Embryonic facial prominence (tissue), 1 donor: Measurements from ENCODE around the gene AHDC1.
"Not testable (repeated sequence)": the region's sequence is repeated elsewhere in the genome, so short reads cannot be mapped to it uniquely, and the experiment has no call there.

Source experiments
- DNase-seq: peaks from one replicate; pipeline ENCODE4 v3.0.0-alpha.2; 2016; ENCODE audit errors: extremely low spot score

Gene AHDC1

DNA sequence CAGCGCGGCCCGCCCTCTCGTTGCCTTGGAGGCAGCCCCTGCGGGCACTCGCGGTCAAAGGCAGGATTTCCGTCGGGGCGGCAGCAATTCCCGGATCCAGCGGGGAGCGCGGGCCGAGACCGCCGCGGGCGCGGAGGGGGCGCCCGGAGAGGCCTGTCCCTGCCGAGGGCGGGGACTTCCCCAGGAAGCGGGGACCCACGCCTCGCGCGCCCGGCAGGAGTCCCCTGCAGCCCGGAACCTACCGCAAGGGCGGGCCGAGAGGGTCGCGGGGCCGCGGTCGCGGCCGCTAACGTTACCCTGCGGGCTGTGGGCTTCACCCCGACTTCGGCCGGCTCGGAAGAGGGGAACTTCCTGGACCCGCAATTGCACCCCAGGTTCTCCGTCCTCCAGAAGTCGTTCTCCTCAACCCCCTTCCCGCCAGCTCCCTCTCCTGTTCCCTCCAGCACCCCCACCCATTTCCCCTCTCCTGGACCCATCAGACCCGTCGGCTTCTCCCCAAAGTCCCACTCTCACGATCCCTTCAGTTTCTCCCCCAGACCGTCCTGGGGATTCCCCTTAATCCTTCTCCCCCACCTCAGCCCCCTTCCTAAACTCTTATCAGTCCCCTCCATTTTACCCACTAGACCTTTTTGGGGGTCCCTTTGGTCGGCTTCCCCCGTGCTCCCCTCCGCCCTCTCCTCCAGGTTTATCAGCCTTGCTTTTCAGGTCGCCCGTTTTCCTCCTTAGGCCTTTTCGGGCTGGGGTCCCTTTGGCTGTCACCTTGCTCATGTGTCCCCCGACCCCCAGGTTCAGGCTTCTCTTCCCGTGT is 30.4 kb upstream of the AHDC1 start:
- DNase-seq = no peak

DNA sequence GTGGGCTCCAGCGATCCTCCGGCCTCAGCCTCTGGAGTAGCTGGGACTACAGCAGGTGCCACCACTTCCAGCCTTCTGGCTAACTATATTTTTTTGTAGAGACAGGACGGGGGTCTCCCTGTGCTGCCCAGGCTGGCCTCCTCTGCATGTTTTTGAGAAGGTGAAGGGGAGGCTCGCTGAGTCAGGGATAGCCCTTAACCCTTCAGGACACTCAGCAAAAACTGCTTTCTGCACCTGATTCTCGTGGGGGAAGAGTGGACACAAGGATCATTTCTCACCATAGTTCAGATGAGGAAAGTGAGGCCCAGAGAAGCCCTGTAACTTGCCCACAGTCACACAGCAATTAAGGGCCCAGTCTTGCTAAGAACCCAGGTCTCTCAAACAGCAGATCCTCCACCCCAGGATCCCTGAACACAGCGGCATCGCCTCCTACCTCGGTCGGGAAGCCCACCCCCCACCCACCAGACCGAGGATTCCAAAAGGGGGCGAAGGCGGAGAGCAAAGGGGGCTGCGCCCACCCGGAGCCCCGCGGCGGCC is 29.8 kb upstream of the AHDC1 start:
- DNase-seq = no peak

DNA sequence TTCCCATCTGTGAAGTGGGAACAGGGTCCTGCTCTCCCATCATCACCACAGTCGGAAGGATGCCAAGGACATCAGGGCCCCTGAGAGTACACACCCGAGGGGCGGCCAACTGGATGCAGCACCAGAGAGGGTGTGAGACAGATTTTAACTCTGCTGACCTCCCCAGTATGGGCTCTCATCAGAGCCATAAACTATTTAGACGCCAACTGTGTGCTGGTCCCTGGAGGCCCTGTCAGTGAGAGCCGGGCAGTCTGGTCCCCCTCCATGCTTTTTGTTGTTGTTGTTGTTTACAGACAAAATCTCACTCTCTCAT is 29.3 kb upstream of the AHDC1 start:
- no peak for DNase-seq

DNA sequence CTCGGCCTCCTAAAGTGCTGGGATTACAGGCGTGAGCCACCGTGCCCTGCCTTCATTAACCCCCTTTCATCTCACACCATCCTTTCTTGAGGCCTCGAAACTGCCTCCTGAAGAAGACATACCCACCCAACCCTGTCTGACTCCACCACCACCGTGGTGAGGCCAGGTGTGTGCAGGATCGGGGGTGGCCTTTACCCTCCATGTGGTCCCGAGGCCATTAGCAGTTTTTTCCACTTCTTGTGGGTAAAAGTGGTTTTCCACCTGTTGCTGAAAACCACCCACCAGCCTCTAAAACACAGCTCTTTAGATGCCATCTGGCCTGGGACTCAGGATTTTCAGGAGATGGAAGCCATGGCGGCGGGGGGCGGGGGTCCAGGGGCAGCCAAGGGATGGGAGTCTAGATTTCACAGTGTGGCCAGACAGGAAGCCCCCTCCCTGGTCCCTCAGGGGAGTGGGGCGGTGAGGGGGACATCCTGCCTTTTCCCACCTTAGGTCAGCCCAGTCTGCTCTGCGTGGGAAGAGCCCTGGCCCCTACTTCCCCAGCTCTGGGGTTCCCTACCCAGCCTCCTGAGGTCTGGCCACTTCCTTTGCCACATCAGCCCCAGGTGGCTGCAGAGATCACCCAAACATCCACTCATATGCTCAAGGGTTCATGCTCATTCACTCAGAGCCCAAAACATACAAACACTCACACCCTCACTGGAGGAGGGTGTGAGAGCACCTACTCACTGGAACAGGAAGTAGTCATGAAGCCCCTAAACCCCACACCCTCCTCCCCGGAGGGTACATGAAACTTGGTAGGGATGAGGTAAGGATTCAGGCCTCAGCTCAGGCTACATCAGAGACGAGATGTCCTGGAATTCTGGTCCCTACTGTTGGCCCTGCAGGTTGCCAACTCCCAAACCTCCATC is 28.7 kb upstream of the AHDC1 start:
- DNase-seq = no peak

DNA sequence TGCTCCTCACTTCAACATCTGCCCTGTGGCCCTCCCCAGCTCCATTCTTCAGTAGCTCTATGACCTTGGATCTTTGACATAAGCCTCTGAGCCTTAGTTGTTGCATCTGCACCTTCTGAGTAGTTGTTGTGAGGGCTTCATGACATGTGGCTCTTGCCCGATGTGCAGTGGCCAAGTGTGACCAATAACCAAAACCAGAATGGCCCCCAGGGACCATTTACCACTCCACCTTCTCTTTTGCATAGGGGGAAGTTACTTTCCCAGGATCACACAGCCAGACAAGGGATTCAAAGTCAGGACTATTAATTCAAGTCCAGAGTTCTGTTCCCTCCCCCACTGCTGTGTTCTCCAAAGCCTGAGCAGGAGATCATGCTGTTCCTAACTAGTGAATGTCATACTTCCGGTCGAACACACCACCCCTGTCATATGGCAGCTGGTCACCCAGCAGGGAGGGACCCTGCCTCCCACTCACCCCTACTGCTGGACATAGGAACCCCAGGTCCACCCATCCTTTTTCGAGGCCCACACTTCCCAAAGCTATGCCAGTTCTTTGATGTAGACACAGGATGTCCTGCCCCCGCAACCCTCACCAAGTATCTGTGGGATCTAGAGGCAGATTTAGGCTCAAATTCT is 27.0 kb upstream of the AHDC1 start:
- DNase-seq = no peak

DNA sequence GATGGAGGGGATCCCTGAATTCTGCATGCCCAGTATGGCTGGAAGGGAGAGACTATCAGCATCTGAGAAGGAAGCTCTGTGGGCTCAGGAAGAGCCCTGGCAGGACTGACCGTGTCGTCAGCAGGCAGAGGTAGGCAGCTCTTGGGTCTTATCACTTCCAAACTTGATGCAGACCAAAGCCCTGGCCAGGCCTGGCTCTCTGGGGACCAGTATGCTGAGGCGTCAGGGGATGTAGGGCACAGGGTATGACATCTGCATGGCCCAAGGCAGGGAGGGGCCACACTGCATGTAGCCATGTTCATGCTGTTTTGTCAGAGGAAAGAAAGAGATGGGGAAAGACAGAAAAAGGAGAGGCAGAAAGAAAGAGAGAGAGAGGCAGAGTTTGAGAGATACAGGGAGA is 24.8 kb upstream of the AHDC1 start:
- no peak for DNase-seq

DNA sequence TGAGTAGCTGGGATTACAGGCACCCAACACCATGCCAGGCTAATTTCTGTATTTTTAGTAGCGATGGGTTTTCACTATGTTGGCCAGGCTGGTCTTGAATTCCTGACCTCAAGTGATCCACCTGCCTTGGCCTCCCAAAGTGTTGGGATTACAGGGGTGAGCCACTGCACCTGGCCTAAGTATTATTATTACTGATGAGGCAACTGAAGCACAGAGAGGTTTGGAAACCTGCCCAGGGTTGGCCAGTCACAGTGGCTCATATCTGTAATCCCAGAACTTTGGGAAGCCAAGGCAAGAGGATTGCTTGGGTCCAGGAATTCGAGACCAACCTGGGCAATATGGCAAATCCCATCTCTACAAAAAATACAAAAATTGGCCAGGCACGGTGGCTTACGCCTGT is 23.8 kb upstream of the AHDC1 start:
- DNase-seq = not testable (repeated sequence)

DNA sequence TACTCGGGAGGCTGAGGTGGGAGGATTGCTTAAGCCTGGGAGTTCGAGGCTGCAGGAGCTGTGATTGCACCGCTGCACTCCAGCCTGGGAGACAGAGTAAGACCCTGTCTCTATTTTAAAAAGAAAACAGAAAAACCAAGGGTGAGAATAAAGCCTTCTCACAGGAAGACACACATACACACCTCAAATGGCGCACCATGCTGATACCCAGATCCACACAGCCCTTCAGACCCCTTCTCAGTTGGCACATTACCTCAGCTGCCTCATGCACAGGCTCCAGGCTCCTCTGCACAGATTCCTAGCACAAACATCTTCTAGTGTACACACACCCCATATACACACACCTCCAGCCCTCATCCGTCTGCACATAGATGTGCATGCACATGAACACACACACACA is 23.1 kb upstream of the AHDC1 start:
- DNase-seq = no peak

DNA sequence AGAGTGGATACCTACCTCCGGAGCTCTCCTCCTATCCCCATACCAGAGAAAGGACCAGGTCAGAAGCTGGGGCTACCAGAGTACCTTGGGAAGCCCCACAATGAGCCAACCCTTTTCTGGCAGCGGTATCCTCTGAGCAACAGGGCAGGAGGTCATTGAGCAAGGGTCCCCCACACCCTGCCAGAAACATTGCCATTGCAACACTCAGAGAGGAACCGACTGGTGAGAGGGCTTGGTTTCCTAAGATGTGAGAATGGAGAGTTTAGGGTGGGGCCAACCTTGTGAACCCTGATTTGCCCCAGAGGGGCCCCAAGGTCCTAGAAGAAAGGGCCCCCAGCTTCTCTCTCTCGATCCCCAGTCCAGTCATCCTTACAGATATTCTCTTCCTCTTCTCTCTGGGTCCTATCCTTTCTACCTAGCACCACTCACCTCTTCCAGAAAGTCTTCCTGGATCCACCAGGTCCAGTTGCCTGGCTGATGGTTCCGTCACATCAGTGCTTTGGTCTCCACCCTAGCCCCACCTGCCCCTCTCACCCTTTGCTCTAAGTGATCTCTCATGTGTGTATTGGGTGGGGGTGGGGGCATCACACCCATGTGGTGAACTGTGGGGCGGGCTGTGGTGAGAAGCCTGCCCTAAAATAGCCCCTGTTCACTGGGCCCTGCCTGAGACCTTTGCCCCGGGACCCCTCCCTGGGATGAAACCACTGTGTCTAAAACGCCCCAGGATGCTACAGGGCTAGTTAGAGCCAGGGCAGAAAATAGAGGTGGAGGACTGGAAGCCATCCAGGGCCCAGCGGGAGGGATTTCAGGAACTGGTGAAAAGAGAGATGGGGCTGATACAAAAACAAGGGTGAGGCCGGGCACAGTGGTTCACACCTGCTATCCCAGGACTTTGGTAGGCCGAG is 22.3 kb upstream of the AHDC1 start:
- DNase-seq = no peak

DNA sequence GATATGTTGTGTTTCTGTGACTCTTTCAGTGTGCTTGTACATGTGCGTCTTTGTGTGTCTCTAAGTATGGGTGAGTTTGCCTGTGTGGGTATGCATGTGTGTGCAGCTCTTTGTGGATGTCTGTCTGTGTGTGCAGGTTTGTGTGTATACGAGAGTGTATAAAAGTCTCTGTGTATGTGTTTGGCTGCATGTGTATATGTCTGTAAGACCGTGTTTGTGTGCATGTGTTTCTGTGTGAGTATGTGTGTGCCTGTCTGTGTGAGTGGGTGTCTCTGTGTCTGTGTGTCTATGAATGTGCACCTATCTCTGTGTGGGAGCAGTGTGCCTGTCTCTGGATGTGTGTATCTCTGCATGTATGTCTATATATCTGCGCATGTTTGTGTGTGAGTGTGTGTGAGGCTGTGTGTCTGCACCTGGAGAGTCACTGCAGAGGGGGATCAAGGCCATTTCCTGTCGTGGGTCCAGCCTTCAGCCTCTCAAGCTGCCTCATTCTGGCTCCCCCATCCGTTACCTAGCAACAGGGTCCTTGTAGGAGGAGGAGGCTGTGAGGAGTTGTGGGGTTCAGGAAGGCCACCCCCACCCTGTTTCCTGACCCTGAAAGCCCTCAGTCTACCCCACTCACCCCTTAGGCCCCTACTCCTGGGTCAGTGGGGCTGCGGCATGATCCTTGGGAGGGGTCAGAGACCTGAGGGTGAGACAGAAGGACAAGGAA is 20.7 kb upstream of the AHDC1 start:
- DNase-seq = no peak

DNA sequence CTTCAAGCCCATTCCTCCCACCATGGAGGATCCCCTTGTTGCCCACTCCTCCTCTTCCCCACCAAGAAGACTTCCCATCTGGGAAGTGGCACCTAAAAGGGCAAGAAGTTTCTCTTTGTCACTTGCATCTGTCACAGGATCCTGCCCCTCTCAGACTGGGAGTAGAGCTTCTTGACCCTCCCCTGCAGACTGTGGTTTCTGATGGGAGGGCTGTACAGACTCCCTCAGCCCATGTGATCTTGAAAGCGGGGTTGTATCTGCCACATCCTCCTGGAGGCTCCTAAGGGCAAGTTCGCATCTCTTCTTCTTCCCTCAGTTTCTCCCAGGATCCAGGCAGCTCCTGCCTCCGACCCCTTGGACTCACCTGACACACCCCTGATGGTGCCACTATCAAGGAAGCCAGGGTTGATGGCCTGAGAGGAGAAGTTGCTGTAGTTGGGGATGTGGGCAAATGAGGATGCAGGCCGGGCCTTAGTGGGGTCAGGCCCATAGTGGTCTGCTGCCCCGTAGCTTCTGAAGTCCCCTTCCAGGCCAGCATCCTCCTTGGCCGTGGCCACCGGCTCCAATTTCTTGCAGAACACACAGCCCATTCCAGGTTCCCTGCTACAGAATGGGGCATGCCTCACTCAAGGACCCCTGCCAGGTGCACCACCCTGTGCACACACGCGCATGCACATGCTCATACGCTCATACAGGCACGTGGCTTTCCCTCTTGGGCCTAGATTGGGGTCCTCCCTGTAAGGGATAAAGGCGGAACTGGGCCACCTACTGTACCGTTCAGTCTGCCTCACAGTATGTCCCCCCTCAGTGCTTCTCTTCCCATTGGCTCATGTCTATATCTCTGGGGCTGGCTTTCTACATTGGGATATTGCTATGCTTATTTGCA is 19.6 kb upstream of the AHDC1 start:
- DNase-seq = no peak

DNA sequence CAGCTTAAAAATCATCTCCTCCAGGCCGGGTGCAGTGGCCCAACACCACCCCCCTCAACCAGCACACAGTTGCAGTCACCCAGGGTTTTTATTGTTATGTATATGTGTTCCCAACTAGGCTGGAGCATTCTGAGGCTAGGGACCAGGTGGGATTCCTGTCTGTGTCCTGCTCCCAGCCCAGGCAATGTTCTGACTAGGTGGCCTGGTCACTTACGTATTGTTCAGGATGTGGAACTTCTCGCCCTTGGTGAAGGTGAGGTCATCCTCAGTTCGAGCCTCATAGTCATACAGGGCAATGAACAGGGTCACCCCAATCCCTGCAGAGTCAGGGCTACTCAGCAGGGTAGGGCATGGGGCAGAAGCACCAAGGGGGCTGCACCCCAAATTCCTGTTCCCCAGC is 18.9 kb upstream of the AHDC1 start:
- DNase-seq = no peak

DNA sequence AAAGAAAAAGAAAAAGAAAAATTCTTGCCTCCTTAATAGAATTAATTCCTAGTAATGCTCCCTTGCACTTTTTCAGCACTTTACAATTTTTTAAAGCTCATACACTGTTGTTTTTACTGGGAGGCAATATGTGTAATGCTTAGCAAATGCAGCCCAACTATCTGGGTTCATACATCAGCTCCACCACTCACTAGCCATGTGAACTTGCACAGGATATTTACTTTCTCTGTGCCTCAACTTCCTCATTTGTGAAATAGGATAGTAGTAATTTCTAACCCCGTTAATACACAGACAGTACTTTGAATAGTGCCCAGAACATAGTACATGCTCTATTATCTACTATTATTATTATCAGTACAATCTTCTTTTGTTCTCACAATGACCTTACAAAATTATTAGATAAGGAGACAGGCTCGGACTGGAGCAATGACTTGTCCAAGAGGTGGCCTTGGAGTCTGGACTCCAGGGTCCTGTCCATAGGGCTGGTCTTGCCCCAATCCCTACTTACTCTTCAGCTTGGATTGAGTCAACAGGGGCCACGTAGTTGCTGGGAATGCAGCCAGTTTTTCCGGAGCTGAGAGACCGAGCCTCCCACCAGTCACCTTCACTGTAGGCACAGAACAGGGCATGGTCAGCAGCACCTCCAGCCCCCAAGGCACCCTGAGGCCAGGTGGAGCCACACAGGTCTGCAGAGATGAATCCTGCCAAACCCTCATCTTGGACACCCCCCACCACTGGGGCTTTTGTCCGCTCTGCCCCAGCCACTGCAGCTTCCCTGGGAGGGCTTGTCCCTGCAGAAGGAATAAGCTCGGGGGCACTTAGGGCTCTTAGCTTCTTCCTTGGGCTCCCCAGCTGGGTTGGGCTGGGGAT is 17.3 kb upstream of the AHDC1 start:
- no peak for DNase-seq

DNA sequence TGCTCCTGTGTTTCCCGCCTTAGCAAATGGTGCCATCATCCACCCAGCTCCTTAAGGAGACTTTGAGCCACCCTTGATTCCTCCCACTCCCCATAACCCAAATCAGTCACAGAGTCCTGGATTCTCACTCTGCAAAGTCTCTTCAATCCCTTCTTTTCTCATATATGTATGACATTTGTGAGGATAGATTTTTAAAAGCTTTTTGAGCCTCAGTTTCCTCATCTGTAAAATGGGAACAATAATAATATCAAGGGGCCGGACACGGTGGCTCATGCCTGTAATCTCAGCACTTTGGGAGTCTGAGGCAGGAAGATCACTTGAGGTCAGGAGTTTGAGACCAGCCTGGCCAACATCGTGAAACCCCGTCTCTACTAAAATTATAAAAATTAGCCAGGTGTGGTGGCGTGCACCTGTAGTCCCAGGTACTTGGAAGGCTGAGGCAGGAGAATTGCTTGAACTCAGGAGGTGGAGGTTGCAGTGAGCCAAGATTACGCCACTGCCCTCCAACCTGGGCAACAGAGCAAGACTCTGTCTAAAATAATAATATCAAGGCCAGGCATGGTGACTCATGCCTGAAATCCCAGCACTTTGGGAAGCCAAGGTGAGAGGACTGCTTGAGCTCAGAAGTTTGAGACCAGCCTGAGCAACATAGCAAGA is 16.0 kb upstream of the AHDC1 start:
- not testable (repeated sequence) for DNase-seq

DNA sequence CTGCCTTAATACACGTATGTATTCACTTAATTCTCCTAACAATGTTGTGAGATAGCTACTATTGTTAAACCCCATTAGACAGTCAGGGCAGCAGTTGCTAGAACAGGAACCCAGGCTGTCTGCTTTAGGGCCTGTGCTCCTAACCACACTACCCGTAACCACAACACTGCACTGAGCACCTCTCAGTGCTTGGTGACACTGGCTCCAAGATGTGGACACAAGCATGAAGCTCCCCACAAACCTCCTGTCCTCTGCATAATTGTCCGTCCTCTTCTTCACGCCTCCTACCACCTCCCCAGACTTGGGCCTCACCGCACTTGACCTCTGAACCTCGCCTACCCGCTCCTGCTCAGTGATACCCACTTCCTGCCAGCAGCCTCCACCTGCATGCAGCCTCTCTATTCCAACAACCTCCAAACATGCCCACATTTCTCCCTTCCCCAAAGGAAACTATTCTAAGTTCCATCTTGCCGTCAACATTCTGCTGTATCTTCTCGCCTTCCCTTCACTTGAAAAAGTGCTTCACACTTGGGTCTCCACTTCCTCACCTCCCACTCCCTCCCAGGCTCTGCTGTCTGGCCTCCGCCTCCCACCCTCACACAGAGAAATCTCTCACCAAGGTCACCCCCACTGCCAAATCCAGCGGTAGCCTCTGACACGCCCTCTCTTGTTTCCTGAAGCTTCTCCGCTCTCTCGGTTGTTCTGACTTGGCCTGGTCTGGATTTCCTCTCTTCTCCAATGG is 14.6 kb upstream of the AHDC1 start:
- DNase-seq = no peak

DNA sequence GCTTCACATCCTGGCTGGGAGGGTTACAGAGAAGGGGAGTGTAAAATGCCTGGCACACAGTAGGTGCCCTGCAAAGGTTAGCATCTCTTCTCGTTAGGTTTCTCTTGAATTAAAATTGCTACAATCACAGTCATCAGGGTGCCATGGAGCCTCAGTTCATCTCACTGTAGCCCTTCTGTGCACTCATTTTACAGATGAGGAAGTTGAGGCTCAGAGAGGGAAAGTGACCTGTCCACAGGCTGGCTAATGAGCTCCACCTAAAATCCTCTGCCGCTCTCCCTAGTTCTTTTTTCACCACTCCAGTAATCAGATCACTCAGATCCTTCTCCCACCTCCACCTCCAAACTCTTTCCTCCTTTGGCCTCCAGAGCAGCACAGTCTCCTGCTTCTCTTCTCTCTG is 13.5 kb upstream of the AHDC1 start:
- DNase-seq = no peak

DNA sequence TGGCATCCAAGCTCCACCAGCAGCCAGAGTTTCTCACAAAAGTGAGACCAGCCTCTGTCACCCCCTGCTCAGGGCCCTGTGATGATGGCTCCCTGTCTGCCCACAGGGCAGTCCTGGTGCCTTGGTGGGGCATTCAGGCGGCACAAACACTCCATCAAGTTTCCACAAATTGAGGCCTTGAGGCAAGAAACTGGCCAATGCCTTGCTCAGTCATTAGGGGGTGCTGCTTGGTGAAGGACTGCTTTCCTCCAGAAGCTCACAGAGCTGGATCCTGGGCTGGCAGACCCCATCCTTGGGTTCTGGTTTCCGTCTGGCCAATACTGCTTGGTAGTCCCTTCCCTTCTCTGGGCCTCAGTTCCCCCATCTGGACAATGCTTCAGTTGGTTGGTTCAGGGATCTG is 12.5 kb upstream of the AHDC1 start:
- DNase-seq = no peak
